K562 (cell line): ENCODE measurements around the gene TMEM215. TPM values are rescaled to one million over a fixed set of nuclear protein-coding genes. Genes with fewer than 3 reads are reported as not detected.

Experiments used
- ATAC-seq: fragments of 200-7000 bp; cut with Tn5 transposase; 3 replicates; pipeline ENCODE4 v1.9.1; 2020; ENCODE audit warnings: moderate library complexity
- BruUV-seq: library from RNA; stranded (reverse); fragments of 400-500 nt; replicated peaks from 2 replicates; lab custom pipeline; 2021; lab: Mats Ljungman, UMichigan
- CTCF ChIA-PET: fragments of 300-600 bp; formaldehyde crosslinking; extraction: SDS; loops from one replicate; lab custom pipeline; 2021; ENCODE audit warnings: low intra/inter-chr PET ratio; lab: Yijun Ruan, JAX
- POLR2A ChIA-PET: fragments of 300-600, 350-650 bp; sonication (Branson Sonifier 250); formaldehyde crosslinking; extraction: SDS; loops from one replicate; lab custom pipeline; 2021; ENCODE audit warnings: antibody characterized with exemption, inconsistent platforms; lab: Yijun Ruan, JAX
- DNase-seq, 4 experiments: peaks; one replicate each; pipeline versions ENCODE4 v3.0.0 to v3.0.0-alpha.2; 2011 to 2018; ENCODE audit warnings: low spot score in 3 of 4, mixed read lengths in 3 of 4; ENCODE audit errors: extremely low read depth in 1 of 4
- FAIRE-seq: peaks from 2 replicates; lab custom pipeline; 2011; peaks lifted over from hg19 to GRCh38; lab: Jason Lieb, UNC
- H2AFZ ChIP-seq: 2 replicates; pipeline ENCODE4 v1.6.0; 2011; ENCODE audit warnings: low read depth, low read length, control low read depth, inconsistent platforms
- H3K27ac ChIP-seq: fragments of 200-600 bp; 3 replicates; pipeline ENCODE4 v1.8.0; 2011; ENCODE audit warnings: low read depth, mild to moderate bottlenecking, control low read depth, inconsistent platforms, low read length, moderate library complexity, mixed read lengths; ENCODE audit errors: extremely low read depth
- H3K27me3 ChIP-seq, 2 experiments: fragments of 300-600 bp in 1 of 2; 2 replicates in 1 of 2; 3 replicates in 1 of 2; pipeline versions ENCODE4 v1.6.0 to v1.8.0; 2011; ENCODE audit warnings: inconsistent platforms in 2 of 2, low read length in 2 of 2, mild to moderate bottlenecking in 1 of 2, mixed read lengths in 1 of 2, moderate library complexity in 1 of 2; ENCODE audit not compliant: control insufficient read depth in 2 of 2, insufficient read depth in 2 of 2
- H3K36me3 ChIP-seq: fragments of 300-600 bp; 3 replicates; pipeline ENCODE4 v1.8.0; 2011; ENCODE audit warnings: mild to moderate bottlenecking, low read length, inconsistent platforms; ENCODE audit not compliant: control insufficient read depth, insufficient read depth
- H3K4me1 ChIP-seq, 2 experiments: fragments of 200-600 bp in 1 of 2; replicated peaks in 1 of 2; 2 replicates in 1 of 2; 3 replicates in 1 of 2; pipeline versions ENCODE4 v1.5.1 to v1.8.0; 2011; ENCODE audit warnings: inconsistent platforms in 2 of 2, low read length in 2 of 2, mild to moderate bottlenecking in 1 of 2, mixed read lengths in 1 of 2, moderate library complexity in 1 of 2; ENCODE audit not compliant: control insufficient read depth in 2 of 2, insufficient read depth in 2 of 2
- H3K4me2 ChIP-seq: 2 replicates; pipeline ENCODE4 v1.6.1; 2011; ENCODE audit warnings: low read length, control low read depth, inconsistent platforms, mixed read lengths; ENCODE audit not compliant: insufficient read depth
- H3K4me3 ChIP-seq: fragments of 200-600 bp; sonication (generic), shearing (Covaris generic); 2 replicates; pipeline ENCODE4 v1.5.1; 2016; ENCODE audit warnings: control low read depth, inconsistent platforms
- H3K79me2 ChIP-seq: fragments of 200-600 bp; 3 replicates; pipeline ENCODE4 v1.8.0; 2011; ENCODE audit warnings: low read length, inconsistent platforms; ENCODE audit not compliant: control insufficient read depth, insufficient read depth
- H3K9ac ChIP-seq, 2 experiments: 2 replicates each; pipeline versions ENCODE4 v1.6.0 to v1.6.1; 2011; ENCODE audit warnings: low read depth in 2 of 2, low read length in 2 of 2, control low read depth in 1 of 2, inconsistent platforms in 1 of 2, mild to moderate bottlenecking in 1 of 2, mixed read lengths in 1 of 2; ENCODE audit not compliant: insufficient read depth in 1 of 2
- H3K9me1 ChIP-seq: one replicate; pipeline ENCODE4 v1.6.0; 2011; ENCODE audit warnings: inconsistent platforms, mild to moderate bottlenecking, low read length, moderate library complexity; ENCODE audit not compliant: control insufficient read depth, insufficient read depth
- H3K9me3 ChIP-seq: replicated peaks from 2 replicates; pipeline ENCODE4 v1.5.1; 2011; ENCODE audit warnings: low read depth, low read length, inconsistent platforms; ENCODE audit not compliant: control insufficient read depth, insufficient read depth
- H4K20me1 ChIP-seq: replicated peaks from 2 replicates; pipeline ENCODE4 v1.6.1; 2011; ENCODE audit warnings: low read length, inconsistent platforms, mixed read lengths; ENCODE audit not compliant: control insufficient read depth, insufficient read depth
- ATF1 ChIP-seq, 2 experiments: fragments of 450-650 bp in 1 of 2; IDR thresholded peaks; 2 replicates each; pipeline ENCODE4 v1.6.1; 2016; ENCODE audit warnings: missing compliant biosample characterization in 1 of 2, missing genetic modification characterization in 1 of 2
- BRF1 ChIP-seq: IDR thresholded peaks from 3 replicates; pipeline ENCODE4 v1.6.1; 2011; ENCODE audit warnings: borderline replicate concordance, mild to moderate bottlenecking; ENCODE audit not compliant: insufficient read length; ENCODE audit errors: extremely low read depth
- ELF1 ChIP-seq: fragments of 200-800 bp; sonication (Bioruptor generic); IDR thresholded peaks from 2 replicates; pipeline ENCODE4 v1.6.1; 2016; ENCODE audit warnings: missing genetic modification characterization, missing compliant biosample characterization
- HMG20B ChIP-seq: fragments of 250-450 bp; sonication (Bioruptor Pico); IDR thresholded peaks from 2 replicates; pipeline ENCODE4 v1.5.0; 2021; ENCODE audit warnings: mild to moderate bottlenecking
- NR2C1 ChIP-seq, 2 experiments: fragments of 450-650 bp; IDR thresholded peaks; 2 replicates each; pipeline ENCODE4 v1.6.1; 2017; ENCODE audit warnings: mild to moderate bottlenecking in 2 of 2, antibody characterized with exemption in 1 of 2, inconsistent platforms in 1 of 2, missing compliant biosample characterization in 1 of 2, missing genetic modification characterization in 1 of 2
- PHF21A ChIP-seq: fragments of 450-650 bp; IDR thresholded peaks from 2 replicates; pipeline ENCODE4 v1.6.1; 2017; ENCODE audit warnings: low read depth, borderline replicate concordance
- ZBTB1 ChIP-seq: sonication (generic); formaldehyde crosslinking; IDR thresholded peaks from 2 replicates; pipeline ENCODE4 v1.8.1; 2023; ENCODE audit warnings: missing genetic modification reagents, low read depth, mild to moderate bottlenecking, borderline replicate concordance
- ZNF41 ChIP-seq: fragments of 250-450 bp; sonication (Bioruptor Pico); conservative IDR thresholded peaks from 2 replicates; pipeline ENCODE4 v1.4.0; 2020; ENCODE audit warnings: mild to moderate bottlenecking
- ZNF431 ChIP-seq: sonication (generic); formaldehyde crosslinking; IDR thresholded peaks from 2 replicates; pipeline ENCODE4 v1.8.0; 2022; ENCODE audit warnings: mild to moderate bottlenecking, missing genetic modification reagents
- ZNF551 ChIP-seq: fragments of 250-450 bp; sonication (Bioruptor Pico); IDR thresholded peaks from 2 replicates; pipeline ENCODE4 v1.5.0; 2021; ENCODE audit warnings: mild to moderate bottlenecking, moderate library complexity
- WGBS: fragments of 100-300 bp; shearing (Covaris generic); methylation state at CpG from one replicate; pipeline ENCODE4 v1.1.6; 2016; ENCODE audit warnings: low coverage, mixed read lengths; ENCODE audit not compliant: insufficient coverage; ENCODE audit errors: missing lambda C conversion rate; 5-methylcytosine and 5-hydroxymethylcytosine counted together
- in situ Hi-C: fragments of 300-500 bp; cut with MboI; formaldehyde crosslinking; loops from 4 replicates; pipeline ENCODE4 v1.15.0; 2018; ENCODE audit warnings: inconsistent platforms, mixed read lengths
- intact Hi-C: fragments of 100-400 bp; cut with micrococcal nuclease; formaldehyde crosslinking; loops from 2 replicates; pipeline ENCODE4 v1.14.2; 2022
- polyA plus RNA-seq, 8 experiments: library from polyadenylated mRNA; depleted of rRNA in 4 of 8; stranded (reverse) in 5 of 8; unstranded in 3 of 8; fragments of >200 nt; fragmentation: Nextera tagmentation in 2 of 8; fragmentation: Illumina TruSeq in 1 of 8; extraction: Ambion mirVana in 2 of 8; extraction: Trizol in 1 of 8; gene quantifications; 2 replicates each; pipeline versions ENCODE4 v1.2.1 to v1.2.3, GENCODE V29; 2011 to 2014; ENCODE audit warnings: inconsistent platforms in 1 of 8, missing spikeins in 1 of 8
- total RNA-seq, 7 experiments: library from RNA; depleted of rRNA in 6 of 7; stranded (reverse); fragments of >200 nt in 6 of 7; fragmentation: Illumina TruSeq in 2 of 7; extraction: Trizol in 2 of 7; gene quantifications; 2 replicates each; pipeline versions ENCODE4 v1.2.1 to v1.2.3, GENCODE V29; 2011 to 2021; ENCODE audit warnings: low replicate concordance in 1 of 7

The TMEM215 gene
- total and polyA plus RNA-seq, 9 of the 15 experiments (the other 6 are each of a cell fraction or from before 2014, with no cell fraction given): not detected

DNA sequence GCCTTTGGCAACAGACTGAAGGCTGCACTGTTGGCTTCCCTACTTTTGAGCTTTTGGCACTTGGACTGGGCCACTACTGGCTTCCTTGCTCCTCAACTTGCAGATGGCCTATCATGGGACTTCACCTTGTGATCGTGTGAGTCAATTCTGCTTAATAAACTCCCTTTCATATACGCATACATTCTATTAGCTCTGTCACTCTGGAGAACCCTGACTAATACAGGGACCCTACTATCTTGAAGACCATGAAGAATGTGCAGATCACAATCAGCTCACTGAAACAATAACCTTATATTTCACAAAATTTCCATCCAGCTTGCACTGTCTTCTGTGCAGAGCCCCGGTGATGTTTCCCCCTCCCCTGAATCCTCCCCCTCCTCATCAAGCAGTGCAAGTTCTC is 39.8 kb downstream of the TMEM215 start:
- H3K27me3 ChIP-seq: no peaks in the 10 kb centered on the region; a peak in 3 of 5 replicates
- FAIRE-seq (no peak), ATAC-seq (no peak)

DNA sequence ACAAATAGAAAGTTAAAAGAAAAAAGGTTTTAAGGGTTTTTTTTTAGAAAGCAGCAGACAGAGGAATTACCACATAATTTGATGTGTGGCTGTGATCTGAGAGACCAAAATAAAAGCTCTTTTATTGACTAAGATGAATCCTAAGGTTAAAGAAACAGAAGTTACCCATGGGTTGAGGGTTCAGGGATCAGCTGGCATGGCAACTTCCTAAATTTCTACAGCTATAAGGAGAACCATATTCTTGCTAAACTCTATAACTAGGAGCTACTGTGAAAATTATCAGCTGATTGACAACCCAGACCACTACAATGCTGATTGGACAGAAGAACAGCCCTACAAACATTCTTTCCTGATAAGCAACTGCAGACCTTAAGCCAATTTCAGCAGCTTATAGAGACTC is 40.2 kb downstream of the TMEM215 start:
- ChIA-PET POLR2A (no interaction called here), CTCF (no interaction called here)
- Histone ChIP-seq H2AFZ (no peak overlapping the region), H3K4me2 (no peak overlapping the region), H3K9ac (no peak overlapping the region), H3K79me2 (no peaks in the 10 kb centered on the region), H3K27me3 (no peaks in the 10 kb centered on the region; a peak in 3 of 5 replicates), H3K27ac (no peak overlapping the region)
- ATAC-seq (no peak), DNase-seq (no peak)
- TF ChIP-seq BRF1: no peak
- TF ChIP-seq, all 486 proteins: peak for 0
- Histone ChIP-seq H3K4me1 (no peaks in the 10 kb centered on the region), H3K4me3 (no peak overlapping the region), H4K20me1 (no peaks in the 10 kb centered on the region), H3K9me3 (no peaks in the 10 kb centered on the region), H3K9me1 (no peaks in the 10 kb centered on the region), H3K36me3 (no peaks in the 10 kb centered on the region)
- no TSS peak for BruUV-seq
- FAIRE-seq: no peak
- intact Hi-C loops (no loop called here), in situ Hi-C loops (no loop called here)

More for the DNA sequence above, 39.8 kb downstream of the TMEM215 start:
- no peaks in the 10 kb centered on the region for H3K79me2 ChIP-seq
- H2AFZ ChIP-seq: no peak overlapping the region
- no peaks in the 10 kb centered on the region for H3K36me3 ChIP-seq
- H3K4me2 ChIP-seq: no peak overlapping the region
- H3K9me3 ChIP-seq: no peaks in the 10 kb centered on the region
- DNase-seq: no peak
- ChIA-PET CTCF (no interaction called here), POLR2A (no interaction called here)
- intact Hi-C loops: no loop called here
- H3K9me1 ChIP-seq: no peaks in the 10 kb centered on the region
- no peaks in the 10 kb centered on the region for H3K4me1 ChIP-seq
- WGBS: 3% methylated on average over 3 of the region's 3 CpGs
- H3K27ac ChIP-seq: no peak overlapping the region
- no peak overlapping the region for H3K9ac ChIP-seq
- no peaks in the 10 kb centered on the region for H4K20me1 ChIP-seq
- H3K4me3 ChIP-seq: no peak overlapping the region
- TF ChIP-seq ATF1 (CRISPR knock-in tag; IDR thresholded peaks at IDR 0.05) (no peak), ATF1 (tag; IDR thresholded peaks at IDR 0.05) (no peak), ZNF41 (CRISPR knock-in tag) (no peak), ELF1 (tag) (no peak), PHF21A (no peak), ZNF551 (CRISPR knock-in tag) (no peak), ZBTB1 (CRISPR knock-in tag) (no peak), NR2C1 (IDR thresholded peaks at IDR 0.05) (no peak), NR2C1 (tag; IDR thresholded peaks at IDR 0.05) (no peak), HMG20B (CRISPR knock-in tag) (no peak), ZNF431 (CRISPR knock-in tag) (no peak)
- TF ChIP-seq, all 486 proteins: peak for 0
- in situ Hi-C loops: no loop called here
- no TSS peak for BruUV-seq
